Heart right ventricle (tissue), 16 donors: ENCODE measurements around the gene KCMF1. TPM values are rescaled to one million over a fixed set of nuclear protein-coding genes. Genes with fewer than 3 reads are reported as not detected.
A peak's percentile ranks its signal among the peaks of the same experiment; 100 is the strongest.

Experiments used
- ATAC-seq, 8 donors: fragments of 200-7000 bp; cut with Tn5 transposase; one replicate each; pipeline ENCODE4 v1.9.1; 2020; ENCODE audit warnings: mild to moderate bottlenecking in 8 of 8, moderate library complexity in 8 of 8, moderate number of reproducible peaks in 1 of 8
- DNase-seq, 2 donors: peaks; one replicate each; pipeline ENCODE4 v3.0.0-alpha.2; 2020
- H3K27ac ChIP-seq, 10 donors: fragments of 200-600 bp; sonication (generic) in 2 of 10; one replicate each; pipeline versions ENCODE4 v1.5.0 to v1.8.0; 2020 to 2022; ENCODE audit warnings: mild to moderate bottlenecking in 3 of 10
- H3K27me3 ChIP-seq, 7 donors: fragments of 200-600 bp; one replicate each; pipeline ENCODE4 v1.8.0; 2021 to 2022; ENCODE audit warnings: mild to moderate bottlenecking in 2 of 7
- H3K36me3 ChIP-seq, 9 donors: fragments of 200-600 bp; sonication (generic) in 1 of 9; one replicate each; pipeline versions ENCODE4 v1.5.0 to v1.8.0; 2020 to 2022; ENCODE audit warnings: mild to moderate bottlenecking in 2 of 9
- H3K4me1 ChIP-seq, 9 donors: fragments of 200-600 bp; sonication (generic) in 1 of 9; one replicate each; pipeline versions ENCODE4 v1.5.0 to v1.8.0; 2020 to 2022; ENCODE audit warnings: mild to moderate bottlenecking in 4 of 9
- H3K4me3 ChIP-seq, 10 donors: fragments of 200-600 bp; sonication (generic) in 2 of 10; one replicate each; pipeline versions ENCODE4 v1.5.0 to v1.8.0; 2020 to 2022; ENCODE audit warnings: mild to moderate bottlenecking in 7 of 10, moderate library complexity in 2 of 10
- H3K9me3 ChIP-seq, 11 donors: fragments of 200-600 bp in 10 of 11; sonication (generic) in 2 of 11; one replicate each; pipeline versions ENCODE4 v1.5.0 to v1.8.0; 2013 to 2022; ENCODE audit warnings: mild to moderate bottlenecking in 2 of 11, control low read depth in 1 of 11, moderate library complexity in 1 of 11
- CTCF ChIP-seq, 9 donors: fragments of 200-600 bp; sonication (generic) in 2 of 9; IDR thresholded peaks; one replicate each; pipeline versions ENCODE4 v1.5.0 to v1.8.0; 2021 to 2022; ENCODE audit warnings: antibody characterized with exemption in 9 of 9, mild to moderate bottlenecking in 5 of 9, moderate library complexity in 1 of 9
- WGBS, 2 donors: extraction: QIAGEN DNeasy Blood & Tissue Kit; methylation state at CpG; one replicate each; pipeline ENCODE4 v1.1.7; 2013; ENCODE audit warnings: inconsistent platforms in 1 of 2; 5-methylcytosine and 5-hydroxymethylcytosine counted together
- intact Hi-C, 10 donors: fragments of 100-400 bp; cut with DNase I; formaldehyde crosslinking; loops; one replicate each; pipeline versions ENCODE4 v1.11.1 to v1.14.2; 2022
- polyA plus RNA-seq, 2 donors: library from polyadenylated mRNA; stranded (reverse); fragments of 200-250 nt; gene quantifications; one replicate each; pipeline ENCODE4 v1.2.3, GENCODE V29; 2013
- total RNA-seq, 10 donors: library from RNA; stranded (reverse); fragmentation: NEBNext Ultra II Directional in 3 of 10; extraction: Animal tissue kit (Norgen Biotek cat#: 25700) in 3 of 10; gene quantifications; one replicate each; pipeline versions ENCODE4 v1.2.1 to v1.2.4, GENCODE V29; 2021 to 2023
- donor health status: Arrhythmogenic right ventricular cardiomyopathy.
- donor health status: ischemic (EF 13 %, LVEDD 7.1; RV severe dilation, severe dysfunction).
- donor health status: healthy with polysubstance abuse.
- donor health status: DM: no; HTN: yes; CAD: no.
- donor health status: DM: no; HTN: no; CAD: no.
- donor health status: ischemic (EF 25% LVEDD 6.9; RV normal size, moderate dysfunction).
- donor health status: ischemic (EF 25% LVEDD 5.7; RV mildly dilated, moderate dysfunction).
- donor health status: healthy.
- donor health status: DM: yes; HTN: yes; CAD: no.
- donor health status: Ischemic cardiomyopathy.
- donor health status: ischemic (EF 35%, LVEDD 5.7; RV mildly dilated, moderate dysfunction).
- donor health status: nonischemic (EF 11% LVEDD 7.7; RV severe dilation, severe dysfunction).
- donor health status: DM: yes; HTN: yes; CAD: no.
- donor health status: PGD.
- donor health status: ischemic (EF 29% LVEDD 5.4; RV normal size, mild dysfunction).
- donor health status: nonischemic (EF 23%, LVEDD 6.1; RV moderate dilation, normal function).

The KCMF1 gene
- total and polyA plus RNA-seq, 12 donors = 6.9 to 89.5 (median 79.8) TPM

GRCh38 chr2:85087541-85087940 is 116.6 kb downstream of the KCMF1 start:
- no peak for TF ChIP-seq CTCF (IDR thresholded peaks at IDR 0.05)
- Histone ChIP-seq H3K9me3 (peaks cover 0 to 16% (median 0%) of the 10 kb centered on the region in 11 donors), H3K27ac (no peak overlapping the region), H3K4me3 (no peak overlapping the region), H3K36me3 (no peaks in the 10 kb centered on the region), H3K4me1 (peaks cover 0 to 9% (median 0%) of the 10 kb centered on the region in 9 donors), H3K27me3 (peaks cover 0 to 10% (median 0%) of the 10 kb centered on the region in 7 donors)
- no peak for ATAC-seq
- 86 to 87% methylated on average over 5 of the region's 5 CpGs for WGBS, 2 donors
- DNase-seq = no peak
- intact Hi-C loops = no loop called here

- no peak for ATAC-seq
- WGBS, 2 donors = 75 to 90% methylated on average over 2 of the region's 2 CpGs
- intact Hi-C loops = no loop called here
- Histone ChIP-seq H3K4me3 (no peak overlapping the region), H3K4me1 (peaks cover 0 to 9% (median 0%) of the 10 kb centered on the region in 9 donors), H3K27me3 (peaks cover 0 to 10% (median 0%) of the 10 kb centered on the region in 7 donors), H3K27ac (no peak overlapping the region), H3K36me3 (no peaks in the 10 kb centered on the region), H3K9me3 (peaks cover 0 to 8% (median 0%) of the 10 kb centered on the region in 11 donors)
- no peak for DNase-seq
- no peak for TF ChIP-seq CTCF (IDR thresholded peaks at IDR 0.05)
Measured at GRCh38 chr2:85088921-85089320, 118.0 kb downstream of the KCMF1 start.

- peaks cover 0 to 9% (median 0%) of the 10 kb centered on the region in 9 donors for H3K4me1 ChIP-seq
- peak in 1 of 8 donors; percentile 21 for ATAC-seq
- no peak for TF ChIP-seq CTCF (IDR thresholded peaks at IDR 0.05)
- whole genome bisulfite sequencing, 2 donors = 34 to 35% methylated on average over 6 of the region's 6 CpGs
- H3K36me3 ChIP-seq = no peaks in the 10 kb centered on the region
- DNase-seq = no peak
- peaks cover 0 to 10% (median 0%) of the 10 kb centered on the region in 7 donors for H3K27me3 ChIP-seq
- intact Hi-C loops = no loop called here
- no peak overlapping the region for H3K27ac ChIP-seq
- H3K9me3 ChIP-seq = peaks cover 0 to 8% (median 0%) of the 10 kb centered on the region in 11 donors
- no peak overlapping the region for H3K4me3 ChIP-seq
Measured at GRCh38 chr2:85089585-85089984, 118.6 kb downstream of the KCMF1 start.

GRCh38 chr2:85091838-85092237 is 120.9 kb downstream of the KCMF1 start:
- H3K36me3 ChIP-seq = no peaks in the 10 kb centered on the region
- no peak overlapping the region for H3K27ac ChIP-seq
- WGBS, 2 donors = 86 to 91% methylated on average over 2 of the region's 2 CpGs
- DNase-seq (no peak), ATAC-seq (no peak)
- peaks cover 0 to 9% (median 0%) of the 10 kb centered on the region in 9 donors for H3K4me1 ChIP-seq
- H3K4me3 ChIP-seq = no peak overlapping the region
- TF ChIP-seq CTCF (IDR thresholded peaks at IDR 0.05) = no peak
- intact Hi-C loops = no loop called here
- H3K27me3 ChIP-seq = peaks cover 0 to 10% (median 0%) of the 10 kb centered on the region in 7 donors
- peaks cover 0 to 8% (median 0%) of the 10 kb centered on the region in 11 donors for H3K9me3 ChIP-seq
